Stimulated activated CD8-positive, alpha-beta memory T cell treated with anti-CD3 and anti-CD28 coated beads, Interleukin-15, amount 100 ng/mL, for 4 hours (primary cell): Measurements from ENCODE around the gene DMXL2.
"Not testable (repeated sequence)": the region's sequence is repeated elsewhere in the genome, so short reads cannot be mapped to it uniquely, and the experiment has no call there.

Experiments
- DNase-seq, 2 donors: peaks; one replicate each; pipeline ENCODE4 v3.0.0-alpha.2; 2020; ENCODE audit warnings: low read depth in 2 of 2

DMXL2 gene

GRCh38 chr15:51624022-51624421 is 1.5 kb upstream of the DMXL2 start:
- no peak for DNase-seq

- no peak for DNase-seq
Observed at GRCh38 chr15:51623386-51623938, 891 bp upstream of the DMXL2 start.

GRCh38 chr15:51621936-51622603 is 501 bp downstream of the DMXL2 start:
- DNase-seq: peak in 1 of 2 donors; percentile 1

DNA sequence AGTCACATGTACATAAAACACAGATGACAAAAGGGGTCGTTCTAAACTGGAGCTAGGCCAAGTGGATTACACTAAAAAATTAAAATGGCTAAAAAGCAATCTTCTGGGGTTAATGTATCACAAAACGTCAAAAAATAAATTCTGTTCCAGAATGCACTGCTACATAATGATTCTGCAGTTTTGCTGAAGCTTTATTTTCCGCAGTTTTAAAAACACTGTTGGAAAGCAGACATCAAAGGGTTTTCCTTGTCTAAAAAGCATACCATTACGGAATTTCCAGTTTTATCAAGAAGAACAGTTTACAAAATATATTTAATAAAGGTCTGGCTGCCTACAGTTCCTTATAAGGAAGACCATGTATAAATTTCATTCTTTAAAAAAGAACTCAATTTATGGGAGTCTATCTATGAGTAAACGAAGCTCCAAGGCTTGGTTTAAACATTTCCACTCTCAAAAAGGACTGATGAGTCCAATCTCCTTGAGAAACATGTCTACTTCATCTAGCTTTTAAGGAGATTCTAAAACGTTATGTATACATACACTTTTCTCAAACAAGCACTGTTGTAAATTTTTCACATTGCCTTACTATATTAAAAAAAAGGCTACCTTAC is 1.3 kb downstream of the DMXL2 start:
- DNase-seq: no peak

DNA sequence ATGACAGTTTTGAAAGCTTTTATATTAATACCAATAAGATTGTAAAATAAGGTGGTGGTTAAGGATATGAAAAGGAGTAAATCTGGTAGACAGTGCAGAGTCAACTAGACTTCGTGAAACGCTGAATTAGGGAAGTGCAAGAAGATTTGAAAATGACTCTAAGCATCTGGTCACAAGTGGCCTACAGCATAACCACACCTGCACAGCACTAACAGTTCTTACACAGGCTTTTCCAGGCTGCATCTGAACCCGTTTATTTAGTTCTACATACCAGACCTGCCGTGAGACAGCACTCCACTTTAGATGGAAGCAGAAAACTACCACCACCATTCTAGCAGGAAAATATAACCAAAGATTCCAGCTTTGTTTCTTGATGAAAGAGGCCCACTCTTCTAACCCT is 1.9 kb downstream of the DMXL2 start:
- no peak for DNase-seq

DNA sequence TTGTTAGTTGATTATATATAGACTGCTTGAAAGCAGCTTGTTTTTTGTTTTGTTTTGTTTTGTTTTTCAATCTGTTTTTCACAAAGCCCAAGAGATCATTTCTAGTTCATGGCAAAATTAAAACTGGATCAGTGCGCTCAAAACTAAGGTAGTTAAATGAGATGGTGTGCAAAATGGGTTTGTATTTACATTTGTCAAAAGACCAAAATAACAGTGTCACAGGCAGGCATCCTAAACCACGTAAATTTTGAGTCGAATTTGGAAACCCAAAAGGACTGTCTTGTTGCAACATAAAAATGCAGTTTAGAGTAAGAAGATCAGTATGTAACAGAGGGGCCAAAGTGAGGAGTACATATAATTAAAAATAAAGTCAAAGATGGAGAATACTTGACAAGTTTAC is 2.4 kb downstream of the DMXL2 start:
- no peak for DNase-seq

GRCh38 chr15:51619331-51620035 is 3.1 kb downstream of the DMXL2 start:
- DNase-seq: no peak

- DNase-seq: no peak
Observed at GRCh38 chr15:51617886-51618285, 4.7 kb downstream of the DMXL2 start.

DNA sequence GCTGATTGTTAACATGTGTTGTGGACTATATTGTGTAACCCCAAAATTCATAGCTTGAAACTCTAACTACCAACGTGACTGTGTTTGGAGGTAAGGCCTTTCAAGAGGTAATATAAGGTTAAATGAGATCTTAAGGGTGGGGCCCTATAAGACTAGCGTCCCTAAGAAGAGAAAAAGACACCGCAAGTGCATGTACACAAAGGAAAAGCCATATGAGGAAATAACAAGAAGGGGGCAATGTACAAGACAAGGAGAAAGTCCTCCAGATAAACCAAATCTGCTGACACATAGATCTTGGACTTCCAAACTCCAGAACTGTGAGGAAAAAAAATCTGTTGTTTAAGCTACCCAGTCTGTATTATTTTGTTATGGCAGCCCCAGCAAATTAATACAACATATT is 8.6 kb downstream of the DMXL2 start:
- DNase-seq: no peak

- not testable (repeated sequence) for DNase-seq
Observed at GRCh38 chr15:51612669-51613068, 9.9 kb downstream of the DMXL2 start.

DNA sequence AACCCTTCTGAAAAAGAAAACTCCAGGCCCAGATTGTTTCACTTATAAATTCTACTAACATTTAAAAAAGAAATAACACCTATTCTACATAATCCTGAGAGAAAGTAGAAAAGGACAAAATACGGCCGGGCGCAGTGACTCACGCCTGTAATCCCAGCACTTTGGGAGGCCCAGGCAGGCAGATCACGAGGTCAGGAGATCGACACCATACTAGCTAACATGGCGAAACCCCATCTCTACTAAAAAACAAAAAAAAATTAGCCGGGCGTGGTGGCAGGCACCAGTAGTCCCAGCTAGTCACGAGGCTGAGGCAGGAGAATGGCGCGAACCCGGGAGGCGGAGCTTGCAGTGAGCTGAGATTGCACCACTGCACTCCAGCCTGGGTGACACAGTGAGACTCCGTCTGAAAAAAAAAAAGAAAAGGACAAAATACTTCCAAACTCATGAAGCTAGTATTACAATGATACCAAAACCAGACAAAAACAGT is 19.1 kb downstream of the DMXL2 start:
- DNase-seq: not testable (repeated sequence)

GRCh38 chr15:51603002-51603401 is 19.6 kb downstream of the DMXL2 start:
- no peak for DNase-seq

DNA sequence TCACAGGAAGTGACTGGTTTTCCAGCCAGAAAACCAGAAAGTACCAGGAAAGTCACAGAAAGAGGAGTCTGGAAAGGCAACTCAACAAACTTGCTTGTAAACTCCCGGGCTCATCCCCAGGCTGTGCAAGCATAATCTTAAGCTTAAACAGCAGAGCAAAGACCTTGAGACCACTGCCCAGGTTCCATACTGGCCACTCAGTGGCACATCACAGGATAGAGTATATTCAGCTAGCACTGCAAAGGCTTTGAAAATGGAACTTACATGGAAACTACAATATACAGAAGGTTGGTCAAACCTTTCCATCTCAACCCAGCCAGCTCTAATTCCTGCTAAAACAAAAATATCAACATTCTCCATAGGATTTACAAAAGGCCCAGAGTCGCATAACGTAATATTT is 20.1 kb downstream of the DMXL2 start:
- DNase-seq: no peak

GRCh38 chr15:51601801-51602200 is 20.8 kb downstream of the DMXL2 start:
- DNase-seq: no peak

DNA sequence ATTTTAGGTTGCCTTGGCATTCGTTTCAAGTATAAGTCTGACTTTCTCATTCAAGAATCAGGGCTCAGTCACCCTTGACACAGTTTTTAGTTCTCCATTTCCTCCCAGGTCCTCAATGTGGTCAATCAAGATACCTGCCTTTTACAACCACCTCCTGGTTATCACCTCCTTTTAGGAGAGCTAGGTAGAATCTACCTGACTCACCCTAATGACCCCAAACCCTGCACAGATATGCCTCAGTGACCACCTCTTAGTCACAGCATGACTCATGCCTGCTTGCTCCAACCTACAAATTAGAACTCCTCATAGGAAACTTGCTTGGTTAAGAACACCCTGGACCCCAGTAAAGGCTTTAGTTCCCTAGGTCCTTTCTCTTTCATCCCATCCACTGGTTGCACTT is 22.5 kb downstream of the DMXL2 start:
- DNase-seq: no peak

- no peak for DNase-seq
Observed at GRCh38 chr15:51589881-51590568, 32.5 kb downstream of the DMXL2 start.

DNA sequence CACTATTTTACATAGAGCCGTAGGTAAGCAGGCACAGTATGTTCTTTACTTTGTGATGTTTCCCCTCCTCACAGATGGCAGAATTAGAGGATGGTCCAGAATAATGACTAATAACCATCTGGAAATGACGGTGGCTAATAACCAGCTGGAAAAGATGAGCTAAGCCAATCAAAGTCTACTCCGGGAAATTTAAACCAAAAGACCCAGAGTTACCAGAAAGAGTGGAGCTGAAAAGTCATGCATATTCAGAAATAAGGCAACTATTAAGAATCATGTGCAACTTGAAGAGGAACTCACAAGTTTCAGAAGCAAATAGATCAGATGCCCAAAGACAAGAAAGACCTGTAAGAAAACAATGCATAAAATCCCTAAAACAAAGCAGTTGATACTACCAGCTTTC is 33.6 kb downstream of the DMXL2 start:
- DNase-seq: no peak

DNA sequence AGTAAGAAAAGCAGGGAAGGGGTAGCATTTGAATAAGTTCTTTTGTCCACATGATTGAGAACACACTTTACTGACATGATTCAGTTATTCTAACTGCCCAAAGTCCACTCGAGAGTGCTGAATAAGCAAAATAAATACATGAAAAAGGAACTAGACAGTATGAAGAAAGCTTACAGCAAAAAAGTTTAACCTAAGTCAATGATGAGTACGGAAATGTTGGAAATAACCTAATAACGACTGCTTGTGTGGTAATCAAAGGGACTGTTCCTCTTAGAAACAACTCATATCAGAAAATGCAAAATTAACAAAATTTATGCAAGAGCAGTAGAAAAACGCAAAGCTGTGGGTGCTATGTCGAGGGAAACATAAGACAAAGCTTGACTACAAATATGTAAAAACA is 36.6 kb downstream of the DMXL2 start:
- DNase-seq: no peak

DNA sequence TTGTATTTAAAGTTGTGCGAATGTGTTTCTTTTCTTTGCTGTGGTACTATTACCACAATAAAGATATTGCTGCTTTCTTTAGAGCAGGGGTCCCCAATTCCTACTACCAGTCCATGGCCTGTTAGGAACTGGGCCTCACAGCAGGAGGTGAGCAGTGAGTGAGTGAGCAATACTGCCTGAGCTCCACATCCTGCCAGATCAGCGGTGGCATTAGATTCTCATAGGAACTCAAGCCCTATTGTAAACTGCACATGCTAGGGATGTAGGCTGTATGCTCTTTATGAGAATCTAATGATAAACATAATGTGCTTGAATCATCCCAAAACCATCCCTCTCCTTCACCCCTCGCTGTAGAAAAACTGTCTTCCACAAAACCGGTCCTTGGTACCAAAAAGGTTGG is 41.6 kb downstream of the DMXL2 start:
- DNase-seq: no peak

DNA sequence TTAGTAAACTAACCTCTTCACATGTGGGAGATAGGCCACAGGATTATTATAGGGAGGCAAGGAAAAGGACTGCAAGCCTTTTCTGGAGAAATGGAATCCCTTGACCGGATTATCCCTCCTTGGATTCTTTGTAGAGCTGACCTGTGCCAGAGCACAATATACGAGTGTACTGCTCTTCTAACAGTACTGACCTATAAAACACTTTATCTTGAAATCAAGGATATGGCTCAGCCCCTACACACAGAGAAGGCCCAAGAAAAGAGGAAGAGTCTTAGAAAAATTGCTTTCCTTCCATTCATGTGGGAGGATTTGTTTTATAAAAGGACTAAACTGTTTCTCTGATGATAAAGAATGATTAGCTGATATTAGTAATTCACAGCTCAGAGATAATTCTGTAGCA is 42.2 kb downstream of the DMXL2 start:
- DNase-seq: no peak

- DNase-seq: no peak
Observed at GRCh38 chr15:51579012-51579411, 43.6 kb downstream of the DMXL2 start.

DNA sequence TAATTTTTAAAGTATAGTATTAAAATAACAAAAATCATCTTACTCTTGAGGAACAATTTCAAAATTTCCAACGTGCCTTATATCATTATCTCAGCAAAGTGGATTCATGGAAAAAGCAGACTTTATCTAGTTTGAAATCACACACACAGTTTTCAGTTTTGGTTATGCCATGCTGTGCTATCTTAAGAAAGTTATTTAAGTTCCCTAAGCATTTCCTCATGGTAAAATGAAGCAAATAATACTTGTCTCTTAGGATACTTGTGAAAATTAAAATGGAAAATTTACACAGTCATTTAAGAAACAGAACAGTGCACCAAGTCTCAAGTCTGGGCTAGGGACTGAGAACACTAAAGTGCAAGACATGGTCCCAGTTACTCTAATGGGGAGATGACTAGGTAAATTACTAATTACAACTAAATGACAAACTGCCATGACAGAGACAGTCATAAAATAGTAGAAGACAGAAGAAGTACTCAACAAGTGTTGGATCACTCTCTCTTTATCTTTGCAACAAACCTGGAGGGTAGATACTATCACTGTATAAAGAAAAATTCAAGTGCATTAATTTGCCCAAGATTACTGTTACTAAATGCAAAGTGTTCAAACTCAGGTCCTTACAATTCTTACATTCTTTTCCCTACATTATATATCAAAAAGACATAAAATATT is 44.8 kb downstream of the DMXL2 start:
- DNase-seq: no peak
